NCI-H2171 (cell line): ENCODE results near the gene PGLYRP4.

ENCODE experiments used
- DNase-seq: peaks from one replicate; lab custom pipeline; 2025; lab: John Stamatoyannopoulos, UW

The PGLYRP4 gene

GRCh38 chr1:153375511-153375910, 26.9 kb upstream of the PGLYRP4 start, which contains the start of gene S100A12:
TSS of gene S100A12 (minus strand) at chr1:153375621. CDS start at chr1:153374592, 1,029 bp downstream.
- no peak for DNase-seq

- DNase-seq = no peak
These were observed 25.4 kb upstream of the PGLYRP4 start for GRCh38 chr1:153374071-153374470.

- no peak for DNase-seq
These were observed 23.9 kb upstream of the PGLYRP4 start for GRCh38 chr1:153372571-153372970.

DNA sequence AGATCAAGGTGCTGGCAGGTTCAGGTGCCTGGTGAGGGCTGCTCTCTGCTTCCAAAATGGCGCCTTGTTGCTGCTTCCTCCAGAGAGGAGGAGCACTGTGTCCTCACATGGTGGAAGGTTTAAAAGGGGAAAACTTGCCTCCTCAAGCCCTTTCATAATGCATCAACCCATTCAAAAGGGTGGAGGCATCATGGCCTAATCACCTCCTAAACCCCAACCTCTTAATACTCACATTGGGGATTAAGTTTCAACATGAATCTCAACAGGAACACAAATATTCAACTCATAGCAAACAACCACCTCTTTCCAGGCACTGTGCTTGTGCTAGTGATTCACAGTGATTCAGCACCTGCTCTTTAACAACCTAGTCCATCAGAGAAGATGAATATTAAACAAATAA, 22.6 kb upstream of the PGLYRP4 start:
- no peak for DNase-seq

GRCh38 chr1:153370146-153370545, 21.5 kb upstream of the PGLYRP4 start:
- DNase-seq = no peak

- DNase-seq = no peak
These were observed 19.9 kb upstream of the PGLYRP4 start for GRCh38 chr1:153368495-153368894.

GRCh38 chr1:153367090-153367489, 18.4 kb upstream of the PGLYRP4 start:
- DNase-seq = no peak

GRCh38 chr1:153366261-153366660, 17.6 kb upstream of the PGLYRP4 start:
- no peak for DNase-seq

DNA sequence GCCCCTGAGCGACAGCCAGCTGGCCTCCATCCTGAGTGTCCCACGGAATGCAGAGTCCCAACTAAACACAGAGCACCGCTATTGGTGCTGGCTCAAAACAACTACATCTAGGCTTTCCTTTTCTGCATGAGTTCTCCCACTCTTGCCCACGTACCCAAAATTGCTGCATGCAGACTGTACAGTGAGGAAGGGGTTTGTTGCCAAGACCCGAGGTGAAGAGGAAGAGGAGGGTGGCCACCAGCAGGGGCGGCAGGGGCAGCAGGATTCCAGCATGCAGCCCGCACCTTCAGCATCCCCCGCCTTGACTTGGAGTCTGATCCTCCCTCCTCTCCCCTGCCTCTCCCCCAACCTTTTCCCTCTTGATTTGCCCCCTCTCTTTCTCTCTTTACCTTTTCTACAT, 17.1 kb upstream of the PGLYRP4 start:
- DNase-seq = no peak

- DNase-seq = no peak
These were observed 16.4 kb upstream of the PGLYRP4 start for GRCh38 chr1:153364766-153365666.

DNA sequence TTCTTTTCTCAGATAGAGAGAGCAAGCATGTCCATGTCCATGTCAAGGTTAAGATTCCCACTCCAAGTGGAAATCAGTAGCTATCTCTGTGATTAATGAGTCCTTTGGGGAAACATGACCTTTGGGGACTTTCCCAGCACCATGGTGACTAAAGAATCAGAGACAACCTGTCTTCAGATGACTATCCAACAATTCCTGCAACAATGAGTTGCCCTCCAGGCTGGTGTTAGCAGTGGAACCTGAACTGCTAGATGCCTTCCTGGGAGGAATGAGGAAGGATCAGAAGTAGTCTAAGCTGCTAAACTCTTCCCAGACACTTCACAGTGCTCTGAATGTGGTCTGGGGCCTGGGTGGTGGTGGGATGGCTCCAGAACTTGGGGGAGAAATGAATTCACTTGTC, 15.5 kb upstream of the PGLYRP4 start:
- no peak for DNase-seq

DNA sequence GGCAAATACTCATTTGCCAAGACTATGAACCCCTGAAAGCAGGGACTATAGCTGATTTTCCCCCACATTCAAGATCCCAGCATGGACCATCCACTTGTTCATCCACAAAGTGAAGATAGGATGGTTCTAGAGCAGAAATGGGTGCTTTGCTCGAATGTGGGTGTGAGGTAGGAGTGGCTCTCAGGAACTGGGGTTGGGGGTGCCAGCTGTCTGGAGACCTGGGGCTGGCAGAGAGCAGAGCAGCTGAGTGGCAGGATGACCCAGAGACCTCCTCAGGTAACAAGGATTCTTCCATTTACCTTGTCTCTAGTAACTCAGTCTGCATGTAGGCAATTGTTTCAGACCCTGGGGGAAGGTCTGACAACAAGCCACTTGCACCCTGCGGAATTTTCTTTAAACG, 15.0 kb upstream of the PGLYRP4 start:
- no peak for DNase-seq

- peak; percentile 46 for DNase-seq
These were observed 13.6 kb upstream of the PGLYRP4 start for GRCh38 chr1:153362187-153362775.

DNA sequence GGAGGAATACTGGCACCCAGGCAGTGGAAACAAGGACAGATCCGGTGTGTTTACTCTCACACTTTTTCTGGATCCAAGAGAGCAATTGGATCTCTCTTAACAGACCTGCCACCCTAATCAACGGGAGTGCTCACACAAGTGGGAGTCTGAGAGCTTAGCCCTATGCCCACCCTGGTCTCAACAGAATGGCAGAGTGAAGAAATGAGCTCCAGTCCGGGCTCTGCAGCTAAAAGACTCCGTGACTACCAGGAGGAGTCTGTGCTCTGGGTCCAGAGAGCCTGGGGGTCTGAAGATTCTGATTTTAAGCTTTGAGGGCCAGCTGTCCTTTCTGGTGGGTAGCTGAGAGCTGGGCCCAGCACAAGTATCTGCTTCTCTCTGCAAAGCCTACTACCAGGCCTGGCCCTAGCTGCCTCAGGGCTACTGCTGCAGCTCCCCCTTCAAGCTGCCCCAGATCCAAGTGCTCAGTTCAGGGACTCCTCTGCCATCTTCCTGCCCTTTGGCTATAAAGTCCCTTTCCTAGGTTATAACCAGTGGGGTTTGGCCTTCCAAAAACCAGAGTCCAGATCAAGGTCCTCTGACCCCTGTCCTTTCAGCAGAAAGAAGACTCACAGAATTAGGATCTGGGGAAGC, 13.0 kb upstream of the PGLYRP4 start:
- no peak for DNase-seq

- DNase-seq = no peak
These were observed 12.2 kb upstream of the PGLYRP4 start for GRCh38 chr1:153360592-153361479.

GRCh38 chr1:153360190-153360589, 11.5 kb upstream of the PGLYRP4 start:
- DNase-seq = no peak

GRCh38 chr1:153359241-153359640, 10.6 kb upstream of the PGLYRP4 start:
- DNase-seq = no peak

GRCh38 chr1:153358691-153358975, 10.0 kb upstream of the PGLYRP4 start:
- DNase-seq = no peak

DNA sequence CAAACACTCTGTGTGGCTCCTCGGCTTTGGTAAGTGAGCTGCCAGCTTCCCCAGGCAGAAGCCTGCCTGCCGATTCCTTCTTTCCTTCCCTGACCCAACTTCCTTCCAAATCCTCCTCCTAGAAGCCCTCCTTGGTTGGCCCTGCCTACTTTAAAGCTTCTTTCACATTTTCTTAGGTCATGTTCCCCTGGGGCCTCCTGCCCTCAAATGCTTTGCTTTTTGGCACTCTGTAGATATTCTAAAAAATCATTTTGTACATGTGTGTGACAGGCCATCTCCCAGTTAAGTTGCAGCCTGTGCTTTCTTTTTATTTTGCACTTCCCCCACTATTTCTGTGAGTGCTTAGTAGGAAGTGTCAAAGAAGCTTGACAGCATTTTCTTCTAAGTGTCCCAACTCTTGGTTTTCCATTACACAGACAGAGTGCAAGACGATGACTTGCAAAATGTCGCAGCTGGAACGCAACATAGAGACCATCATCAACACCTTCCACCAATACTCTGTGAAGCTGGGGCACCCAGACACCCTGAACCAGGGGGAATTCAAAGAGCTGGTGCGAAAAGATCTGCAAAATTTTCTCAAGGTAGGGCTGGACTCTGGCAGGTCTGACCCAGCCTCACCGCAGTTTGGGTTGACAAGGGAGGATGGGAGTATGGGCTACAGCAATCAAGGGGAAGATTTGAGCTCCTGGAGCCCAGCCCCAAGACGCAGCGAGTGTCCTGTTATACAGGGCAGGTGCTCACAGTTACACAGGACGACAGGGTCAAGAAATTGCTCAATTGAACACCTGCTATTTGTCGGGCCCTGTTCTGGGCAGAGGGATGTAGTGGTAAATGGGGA, 9.4 kb upstream of the PGLYRP4 start, which contains the start of gene S100A9:
TSS of gene S100A9 (plus strand) at position 2 of the 838 bp plus-strand sequence. CDS start at position 432, 430 bp downstream.
- no peak for DNase-seq

DNA sequence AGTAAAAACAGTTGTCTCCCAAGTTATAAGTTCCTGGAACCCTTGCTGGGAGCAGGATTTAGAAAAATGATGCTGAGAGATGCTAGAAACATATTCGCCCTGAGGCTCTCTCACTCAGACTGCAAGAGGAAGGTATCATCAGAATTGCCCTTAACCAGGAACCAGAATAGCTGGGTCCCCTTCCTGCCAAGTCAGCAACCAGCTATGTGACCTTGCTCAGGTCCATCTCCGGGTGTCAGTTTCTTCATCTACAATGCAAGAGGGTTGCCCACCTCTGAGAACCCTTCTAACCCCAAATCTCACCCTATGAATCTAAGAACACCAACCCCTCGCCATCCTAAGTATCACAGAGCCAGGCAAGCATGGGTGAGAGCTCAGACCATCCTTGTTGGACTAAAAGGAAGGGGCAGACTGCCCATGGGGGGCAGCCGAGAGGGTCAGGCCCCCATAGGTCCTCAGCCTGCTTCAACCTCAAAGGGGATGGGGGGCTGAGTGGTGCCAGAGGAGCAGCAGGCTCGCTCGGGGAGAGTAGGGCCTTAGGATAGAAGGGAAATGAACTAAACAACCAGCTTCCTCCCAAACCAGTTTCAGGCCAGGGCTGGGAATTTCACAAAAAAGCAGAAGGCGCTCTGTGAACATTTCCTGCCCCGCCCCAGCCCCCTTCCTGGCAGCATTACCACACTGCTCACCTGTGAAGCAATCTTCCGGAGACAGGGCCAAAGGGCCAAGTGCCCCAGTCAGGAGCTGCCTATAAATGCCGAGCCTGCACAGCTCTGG, 8.6 kb upstream of the PGLYRP4 start:
- no peak for DNase-seq
